ENCODE measurements around the gene OLFML2B. TPM values are rescaled to one million over a fixed set of nuclear protein-coding genes. Genes with fewer than 3 reads are reported as not detected.

The OLFML2B gene
- polyA plus RNA-seq, 10 donors, result 66.5 to 153 (median 108) TPM

DNA sequence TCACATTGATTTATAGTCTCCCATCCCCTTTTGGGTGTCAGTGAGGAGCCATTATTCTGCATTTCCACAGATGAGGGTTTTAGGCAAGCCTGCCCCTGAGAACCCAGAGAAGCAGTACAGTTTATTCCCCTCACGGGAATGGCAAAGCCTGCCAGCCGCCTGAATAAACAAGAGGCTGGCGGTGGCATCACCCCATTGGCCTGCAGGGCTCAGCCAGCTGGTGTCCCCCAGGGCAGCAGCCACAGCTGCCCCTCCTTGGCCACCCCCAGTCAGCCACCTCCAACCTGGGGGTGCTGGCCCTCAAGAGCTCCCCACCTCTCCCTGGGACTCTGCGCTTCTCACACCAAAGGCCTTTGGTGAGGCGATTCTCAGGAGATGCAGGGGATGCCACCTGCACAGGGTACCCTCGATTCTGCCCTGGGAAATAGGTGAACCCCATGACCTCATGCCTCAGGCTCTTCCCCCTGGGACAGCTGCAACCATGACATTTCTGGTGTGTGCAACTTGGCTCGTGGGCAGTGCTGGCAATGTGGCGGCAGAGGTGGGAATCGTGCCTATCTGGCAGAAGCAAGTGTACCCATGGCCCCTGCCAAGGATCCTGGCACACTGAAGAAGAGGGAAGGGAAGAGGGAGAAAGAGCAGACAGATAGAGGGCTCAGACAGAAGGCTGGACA is 14.0 kb downstream of the OLFML2B start:
- no peak for DNase-seq

DNA sequence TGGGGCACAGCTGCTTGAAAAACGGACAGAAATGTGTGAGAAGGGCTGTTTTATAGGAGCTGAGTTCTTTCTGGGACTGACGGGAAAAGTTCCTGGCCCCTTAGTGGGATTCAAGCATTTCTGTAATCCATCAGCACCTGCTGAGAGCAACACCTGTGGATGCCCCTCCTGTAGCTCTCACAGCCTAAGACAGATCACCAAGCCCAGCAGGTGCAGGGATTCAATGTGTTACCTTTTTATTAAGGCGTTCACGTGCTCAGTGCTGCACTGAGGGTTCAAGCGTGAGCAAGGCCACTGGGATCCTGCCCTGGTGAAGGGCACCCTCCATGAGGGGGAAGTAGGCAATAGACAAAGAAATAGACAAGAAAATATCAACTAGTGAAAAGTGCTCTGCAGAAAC is 14.9 kb downstream of the OLFML2B start:
- no peak for DNase-seq

- DNase-seq, result no peak
Measured at GRCh38 chr1:162007466-162007865, 16.2 kb downstream of the OLFML2B start.

DNA sequence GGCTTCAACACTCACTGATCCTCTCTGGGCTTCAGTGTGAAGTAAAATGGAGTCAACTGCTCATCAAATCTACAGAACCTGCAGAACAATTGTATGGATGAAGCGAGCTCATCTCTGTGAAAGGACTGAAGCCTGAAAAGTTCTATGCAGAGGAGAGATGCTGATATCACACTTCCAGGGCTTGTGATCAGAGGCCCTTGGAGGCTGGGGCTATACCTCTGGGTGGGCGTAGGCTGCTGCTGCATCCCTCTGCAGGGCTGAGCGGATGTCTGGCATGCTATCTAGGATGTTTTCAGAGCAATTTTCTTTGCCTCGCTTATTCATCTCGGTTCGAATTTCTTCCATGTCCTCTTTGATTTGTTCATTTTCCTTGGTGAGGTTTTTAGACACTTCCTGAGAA is 17.6 kb downstream of the OLFML2B start:
- no peak for DNase-seq

DNA sequence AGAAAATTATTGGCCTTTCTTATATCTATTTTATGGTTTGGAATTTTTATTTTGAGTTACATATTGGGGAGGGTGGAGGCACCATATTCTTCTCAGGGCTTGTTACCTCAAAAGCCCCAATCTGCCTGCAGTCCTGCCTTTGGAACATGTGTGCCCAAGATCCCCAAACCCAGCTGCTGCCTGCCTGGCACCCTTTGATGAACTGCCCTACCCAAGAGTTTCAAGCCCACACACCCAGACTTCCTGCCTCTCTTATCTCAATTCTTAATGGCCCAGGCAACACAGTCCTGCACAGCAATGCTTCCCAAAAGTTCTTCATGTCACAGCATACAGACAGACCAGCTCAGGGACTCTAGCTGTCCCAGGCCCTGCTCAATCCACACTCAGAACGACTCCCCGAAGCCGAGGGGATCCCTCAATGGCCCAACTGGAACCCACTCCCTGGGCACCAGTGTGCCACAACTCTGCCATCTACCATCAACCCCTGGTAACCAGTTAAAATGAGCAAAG is 19.2 kb downstream of the OLFML2B start:
- DNase-seq, result no peak

DNA sequence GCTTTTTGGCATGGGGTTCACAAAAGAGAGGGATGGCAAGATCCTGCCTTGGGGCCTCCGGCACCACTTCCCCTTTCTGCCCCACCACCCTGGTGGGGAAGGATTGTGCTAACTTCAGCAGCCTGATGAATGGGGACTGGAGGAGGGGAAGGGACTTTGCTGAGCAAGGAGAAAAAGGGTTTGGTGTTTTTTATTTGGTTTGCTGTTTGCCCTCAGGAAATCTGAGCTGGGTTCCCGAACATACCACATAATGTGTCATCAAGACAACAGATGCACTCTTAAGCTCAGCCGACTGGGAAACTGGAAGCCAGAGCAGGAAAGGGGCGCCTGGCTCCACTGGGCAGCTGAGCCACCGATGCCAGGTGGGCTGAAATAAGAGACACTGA is 19.8 kb downstream of the OLFML2B start:
- DNase-seq, result peak in 2 of 3 donors; percentile 73

DNA sequence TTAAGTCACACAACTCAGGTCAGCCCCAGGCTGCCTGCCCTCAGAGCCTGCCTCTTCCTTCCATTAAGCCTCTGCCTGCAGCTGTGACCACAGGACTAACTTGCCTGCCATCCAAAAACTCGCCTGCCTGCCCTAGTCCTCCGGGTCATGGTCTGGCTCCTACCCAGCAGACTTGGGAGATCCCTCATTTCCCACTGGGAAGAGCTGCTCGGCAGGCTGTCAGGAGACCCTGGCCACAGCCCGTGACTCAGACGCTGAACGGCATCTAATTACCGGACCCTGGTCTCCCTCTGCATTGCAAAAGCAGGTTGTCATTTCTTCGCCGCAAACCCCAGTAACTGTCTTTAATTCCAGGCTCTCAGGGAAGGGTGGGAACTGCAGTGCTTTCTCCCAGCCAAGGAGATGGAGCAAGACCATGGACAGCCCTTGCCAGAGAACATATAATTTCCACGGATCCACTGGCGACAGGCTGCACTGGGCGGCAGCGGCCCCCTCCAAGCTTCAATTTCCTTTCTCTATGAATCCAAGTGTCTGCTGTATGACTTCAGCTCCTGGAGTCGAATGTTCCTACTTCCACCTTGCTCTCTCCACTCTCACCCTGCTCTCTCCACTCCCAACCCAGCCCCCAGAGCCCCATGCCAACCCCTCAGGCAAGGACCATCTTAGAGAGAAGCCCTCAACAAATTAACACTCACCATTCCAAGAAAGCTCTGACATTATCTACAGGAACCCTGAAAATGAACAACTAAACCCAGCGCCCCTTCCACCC is 20.4 kb downstream of the OLFML2B start:
- DNase-seq, result peak; percentile 75 to 87 (median 83)

DNA sequence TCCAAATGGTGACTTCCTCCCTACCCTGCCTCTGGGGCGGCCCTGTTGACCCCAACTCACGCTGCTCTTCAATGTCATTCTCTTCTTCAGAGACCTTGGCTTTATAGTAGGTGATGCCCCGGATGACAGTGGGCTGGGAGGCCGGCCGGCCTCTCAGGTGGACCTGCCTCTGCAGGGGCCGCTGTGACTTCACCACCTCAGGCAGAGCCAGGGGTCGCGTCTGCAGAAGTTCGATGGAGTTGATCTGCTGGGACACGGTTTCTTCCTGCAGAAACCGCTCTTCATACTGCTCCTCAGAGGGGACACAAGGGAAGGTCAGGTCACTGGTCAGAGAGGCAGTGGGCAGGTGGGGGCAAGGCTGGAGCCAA is 23.6 kb downstream of the OLFML2B start:
- no peak for DNase-seq

DNA sequence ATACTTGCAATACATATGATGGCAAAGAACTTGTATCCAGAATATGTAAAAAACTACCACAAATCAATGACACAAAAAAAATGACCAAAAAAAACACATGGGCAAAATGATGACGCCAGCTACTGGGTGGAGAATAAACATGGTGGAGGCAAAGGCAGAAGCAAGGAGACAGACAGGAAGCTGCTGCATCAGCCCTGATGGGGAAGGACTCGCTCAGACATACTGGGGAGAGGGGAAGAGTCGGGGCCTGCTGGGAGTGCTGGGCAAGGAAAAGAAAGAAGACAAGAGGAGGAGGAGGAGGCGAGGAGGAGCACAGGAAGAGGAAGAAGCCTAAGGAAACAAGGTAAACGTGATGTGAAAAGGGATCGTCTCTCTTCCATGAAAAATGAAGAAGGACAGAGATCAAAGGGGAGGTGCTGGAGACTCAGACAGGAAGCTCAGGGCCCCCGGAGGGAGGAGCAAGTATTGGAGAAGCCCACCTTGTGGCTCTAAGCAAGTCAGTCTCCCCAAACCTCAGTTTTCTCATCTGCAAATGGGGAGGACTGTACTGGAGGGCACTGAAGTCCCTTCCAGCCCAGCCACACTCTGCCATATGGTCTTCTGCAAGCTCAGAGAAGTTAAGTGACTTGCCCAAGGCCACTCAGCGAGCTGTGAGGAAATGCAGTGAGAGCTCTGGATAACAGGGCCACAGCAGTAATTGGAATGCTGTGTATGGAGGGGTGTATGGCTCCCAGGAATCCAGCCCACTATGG is 24.2 kb downstream of the OLFML2B start:
- no peak for DNase-seq

- DNase-seq, result no peak
Measured at GRCh38 chr1:161998811-161999210, 24.9 kb downstream of the OLFML2B start.

DNA sequence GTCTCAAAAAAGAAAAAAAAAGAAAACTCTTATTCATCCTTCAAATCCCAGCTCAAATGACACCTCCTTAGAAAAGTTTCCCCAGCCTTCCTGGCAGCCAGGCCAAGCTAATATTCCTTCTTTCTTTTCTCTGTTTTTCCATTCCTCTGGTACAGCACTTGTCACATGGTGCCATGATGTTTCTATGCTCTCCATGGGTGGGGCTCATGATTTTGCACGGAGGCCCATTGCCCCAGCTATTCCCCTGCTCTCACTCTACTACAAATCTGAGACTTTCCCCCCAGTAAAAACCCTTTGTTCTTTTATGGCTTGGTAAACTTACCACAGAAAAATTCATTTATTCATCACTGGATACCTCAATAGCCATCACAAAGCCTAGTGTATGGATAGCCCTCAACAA is 26.5 kb downstream of the OLFML2B start:
- DNase-seq, result no peak

GRCh38 chr1:161994175-161994668 is 29.4 kb downstream of the OLFML2B start:
- peak in 2 of 3 donors; percentile 47 to 70 for DNase-seq

- no peak for DNase-seq
Measured at GRCh38 chr1:161993576-161993975, 30.1 kb downstream of the OLFML2B start.

- no peak for DNase-seq
Measured at GRCh38 chr1:161989786-161990185, 33.9 kb downstream of the OLFML2B start.

- DNase-seq, result peak in 1 of 3 donors; percentile 33
Measured at GRCh38 chr1:161989108-161989507, 34.6 kb downstream of the OLFML2B start.

GRCh38 chr1:161988413-161988812 is 35.3 kb downstream of the OLFML2B start:
- DNase-seq, result no peak

DNA sequence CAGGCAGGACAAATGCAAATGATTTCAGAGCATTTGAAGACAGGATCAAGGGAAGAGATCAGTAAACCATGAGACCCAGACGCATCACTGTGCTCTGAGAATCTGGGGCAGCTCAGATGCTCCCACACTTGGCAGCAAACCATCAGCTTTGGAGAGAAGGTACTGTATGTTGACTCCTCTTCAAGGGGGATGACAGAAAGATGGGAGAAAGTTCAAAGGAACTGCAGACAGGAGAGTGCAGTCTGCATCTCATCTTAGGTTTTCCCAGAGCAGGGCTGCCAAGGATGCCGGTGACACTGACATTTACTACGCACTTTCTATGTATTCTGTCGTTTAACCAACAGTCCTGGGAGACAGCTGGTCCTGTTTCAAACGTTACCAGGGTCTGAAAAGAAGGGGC is 35.8 kb downstream of the OLFML2B start:
- DNase-seq, result no peak

GRCh38 chr1:161987303-161987702 is 36.4 kb downstream of the OLFML2B start:
- DNase-seq, result peak in 1 of 3 donors; percentile 56

DNA sequence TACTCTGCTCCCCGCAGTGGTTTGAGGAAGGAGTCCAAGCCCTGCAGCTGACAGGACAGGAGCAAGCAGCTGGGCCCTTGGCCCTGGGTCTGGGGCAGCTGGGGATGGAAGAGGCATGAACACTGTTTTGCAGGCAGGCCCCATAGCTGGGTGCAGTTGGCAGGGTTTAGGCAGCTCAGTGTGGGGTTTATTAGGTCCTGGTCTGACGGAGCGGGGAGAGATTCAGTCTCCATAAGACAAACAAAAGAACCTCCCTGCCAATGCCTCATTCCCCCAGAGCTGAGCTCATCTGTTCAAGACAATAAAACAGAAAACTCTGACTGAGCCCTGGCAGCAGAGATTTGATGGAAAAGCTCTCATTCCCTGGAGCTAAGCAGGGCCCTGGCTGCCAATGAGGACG is 37.3 kb downstream of the OLFML2B start:
- peak; percentile 52 to 87 (median 71) for DNase-seq

- DNase-seq, result no peak
Measured at GRCh38 chr1:161985301-161985822, 38.3 kb downstream of the OLFML2B start.

GRCh38 chr1:161983725-161984124 is 39.9 kb downstream of the OLFML2B start:
- no peak for DNase-seq

DNA sequence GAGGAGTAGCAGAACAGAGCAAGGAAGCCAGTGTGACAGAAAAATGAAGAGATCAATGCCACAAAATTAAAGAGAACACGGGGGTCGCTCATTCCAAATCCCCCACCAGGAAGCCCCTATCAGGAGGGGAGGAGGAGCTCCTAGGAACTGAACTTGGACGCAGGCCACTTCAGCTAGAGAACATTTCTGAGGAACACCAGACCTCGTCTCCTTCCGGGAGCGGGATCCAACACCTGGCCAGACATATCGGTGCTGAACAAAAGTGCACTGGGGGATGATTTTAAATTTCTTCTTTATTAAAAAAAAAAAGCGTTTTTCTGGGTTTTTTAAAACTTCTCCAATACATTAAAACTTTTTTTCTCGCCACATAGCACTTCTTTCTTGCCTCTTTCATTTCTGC is 40.8 kb downstream of the OLFML2B start:
- DNase-seq, result peak in 1 of 3 donors; percentile 41
